NCI-H2029 (cell line): ENCODE data around the gene FBL.

Source experiments
- DNase-seq: peaks from one replicate; lab custom pipeline; 2025; lab: John Stamatoyannopoulos, UW

The FBL gene

GRCh38 chr19:39842693-39843435 is 3.3 kb downstream of the FBL start:
- DNase-seq: no peak

DNA sequence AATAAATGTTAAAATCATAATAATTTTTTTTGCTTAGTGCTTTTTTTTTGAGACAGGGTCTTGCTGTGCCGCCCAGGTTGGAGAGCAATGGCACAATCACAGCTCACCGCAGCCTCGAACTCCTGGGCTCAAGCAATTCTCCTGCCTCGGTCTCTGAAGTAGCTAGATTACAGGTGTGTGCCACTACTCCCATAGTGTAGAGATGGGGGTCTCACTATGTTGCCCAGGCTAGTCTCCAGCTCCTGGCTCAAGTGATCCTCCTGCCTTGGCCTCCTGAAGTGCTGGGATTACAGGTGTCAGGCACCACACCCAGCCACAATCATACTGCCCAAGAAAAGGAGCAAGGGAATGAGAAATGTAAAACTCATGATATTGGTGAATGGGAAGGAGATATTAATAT is 5.1 kb downstream of the FBL start:
- no peak for DNase-seq

DNA sequence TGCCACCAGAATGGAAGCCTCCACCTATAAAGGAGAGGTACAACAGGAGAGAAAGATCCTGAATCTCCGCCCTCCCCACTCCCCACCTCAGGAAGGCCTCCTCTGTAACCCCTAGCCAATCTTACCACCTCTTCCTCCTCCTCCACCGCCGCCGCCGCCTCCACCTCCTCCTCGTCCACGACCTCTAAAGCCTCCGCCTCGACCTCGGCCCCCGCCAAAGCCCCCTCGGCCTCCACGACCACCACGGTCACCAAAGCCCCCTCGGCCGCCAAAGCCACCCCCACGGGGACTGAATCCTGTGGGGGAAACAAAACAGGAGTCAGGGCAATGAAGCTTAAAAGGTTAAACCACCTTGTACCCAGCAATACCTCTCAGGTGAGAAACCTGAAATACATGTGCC is 5.7 kb downstream of the FBL start:
- DNase-seq: no peak

DNA sequence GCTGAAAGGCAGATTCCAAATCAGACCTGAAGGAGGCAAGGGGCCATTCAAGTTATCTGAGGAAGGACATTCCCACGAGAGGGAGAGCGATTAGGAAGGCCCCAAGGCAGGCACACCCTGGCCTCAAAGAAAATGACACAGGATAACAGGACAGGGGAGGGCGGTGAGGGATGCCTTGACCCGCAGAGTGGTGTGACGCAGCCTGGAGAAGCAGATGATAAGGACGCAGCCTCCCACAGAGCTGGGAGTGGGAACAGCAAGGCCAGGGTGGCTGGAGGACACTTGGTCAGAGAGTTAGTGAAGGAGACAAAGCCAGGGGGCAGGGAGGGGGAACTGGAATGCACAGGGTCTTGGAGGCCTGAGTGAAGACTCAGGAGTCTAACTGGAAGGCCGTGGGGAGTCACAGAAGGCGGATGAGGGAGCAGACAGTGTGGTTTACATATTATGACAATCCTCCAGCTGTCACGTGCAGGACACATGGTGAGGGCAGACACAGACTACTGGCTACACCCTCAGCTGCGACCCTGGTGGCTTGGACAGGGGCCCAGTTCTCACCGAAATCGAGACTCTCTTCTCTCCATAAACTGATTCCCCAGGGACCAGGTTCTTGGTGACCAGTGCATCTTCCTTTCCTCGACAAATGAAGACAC is 6.4 kb downstream of the FBL start:
- no peak for DNase-seq

DNA sequence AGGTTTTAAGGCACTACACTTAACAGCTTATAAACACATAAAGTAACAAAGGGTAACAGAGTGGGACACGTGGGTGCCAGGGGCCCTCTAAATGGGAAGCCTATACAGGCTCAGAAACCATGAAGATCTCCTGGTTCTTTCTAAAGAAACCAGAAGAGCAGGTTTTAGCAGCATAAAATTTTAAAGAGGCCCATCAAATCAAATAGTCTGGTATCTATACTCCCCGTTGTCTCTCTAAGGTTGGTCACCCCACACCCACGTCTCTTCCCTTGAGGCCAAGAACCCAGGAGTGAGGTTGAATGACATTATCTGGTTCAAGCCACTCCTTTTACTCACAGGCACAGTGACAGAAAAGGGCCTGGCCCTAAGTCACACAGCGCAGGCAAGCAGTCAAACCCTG is 7.6 kb downstream of the FBL start:
- DNase-seq: no peak

- no peak for DNase-seq
Measured at GRCh38 chr19:39837978-39838377, 8.2 kb downstream of the FBL start.

DNA sequence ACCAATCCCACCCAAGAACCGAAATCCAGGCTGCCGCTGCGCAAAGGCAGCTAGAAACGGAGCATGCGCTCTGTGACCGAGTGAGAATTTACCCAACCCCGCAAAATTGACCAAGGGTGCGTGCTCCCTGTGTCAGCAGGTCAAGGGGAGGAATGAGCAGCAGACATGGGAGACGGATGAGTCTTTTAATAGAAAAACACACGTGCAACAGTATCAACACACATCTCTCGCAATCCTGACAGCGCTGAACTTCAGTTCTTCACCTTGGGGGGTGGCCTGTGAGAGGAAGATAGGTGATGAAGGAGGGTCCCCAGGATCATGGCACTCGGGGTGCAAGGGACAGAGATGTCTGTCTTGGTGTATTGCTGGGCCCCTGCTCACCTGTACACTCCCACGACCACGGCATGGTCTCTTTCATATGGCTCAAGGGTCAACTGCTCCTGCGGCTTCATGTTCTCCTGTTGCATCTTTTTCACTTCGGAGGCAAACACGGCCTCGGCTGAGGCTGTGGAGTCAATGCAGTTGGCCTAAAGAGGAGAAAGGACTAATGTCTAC is 11.8 kb downstream of the FBL start:
- DNase-seq: no peak

DNA sequence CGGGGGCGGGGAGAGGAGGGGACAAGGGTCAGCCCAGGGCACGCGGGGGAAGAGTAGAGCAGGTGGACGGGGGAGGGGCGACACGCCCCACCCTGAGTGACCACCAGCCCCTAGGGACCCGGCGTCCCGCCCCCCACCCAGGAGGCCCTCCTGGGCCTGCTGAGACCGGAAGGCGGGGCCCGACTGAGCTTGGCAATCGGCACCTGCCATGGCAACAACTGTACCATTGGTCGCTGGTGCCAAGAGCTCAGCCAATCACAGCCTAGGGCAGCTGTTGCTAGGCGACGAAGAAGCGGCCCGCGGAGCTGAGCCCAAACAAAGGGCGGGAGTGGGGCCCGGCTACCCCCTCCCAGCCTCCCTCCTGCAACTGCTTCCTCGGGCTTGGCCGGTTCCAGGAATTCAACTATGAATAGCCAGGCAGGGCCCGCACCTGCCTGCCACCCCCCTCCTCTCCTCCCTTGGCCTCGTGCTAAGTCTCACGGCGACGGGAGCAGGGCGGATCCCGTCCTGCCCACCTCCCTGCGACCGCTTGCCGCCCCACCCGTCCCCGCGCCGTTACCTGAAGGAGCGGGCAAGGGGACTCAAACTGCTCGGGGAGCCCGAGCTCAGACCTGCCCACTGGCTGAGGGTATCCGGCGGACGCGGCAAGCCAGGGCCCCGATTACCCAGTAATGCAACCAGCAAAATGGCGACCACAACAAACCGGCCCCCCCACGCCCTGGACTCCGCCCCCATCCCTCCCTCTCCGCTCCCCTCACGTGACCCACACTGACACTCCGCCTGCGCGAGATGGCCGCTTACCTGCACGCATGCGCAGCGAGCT is 12.5 kb downstream of the FBL start, which contains the start of gene DYRK1B:
Gene DYRK1B, minus strand, starts transcription at position 699 of the 823 bp plus-strand sequence. CDS start 2,295 bp downstream, outside the sequence.
- peak; percentile 97 for DNase-seq

- no peak for DNase-seq
Measured at GRCh38 chr19:39833160-39833463, 13.1 kb downstream of the FBL start.

- DNase-seq: no peak
Measured at GRCh38 chr19:39832341-39833083, 13.7 kb downstream of the FBL start.

GRCh38 chr19:39831679-39832078 is 14.5 kb downstream of the FBL start:
- DNase-seq: no peak

- DNase-seq: no peak
Measured at GRCh38 chr19:39830847-39831246, 15.3 kb downstream of the FBL start.

GRCh38 chr19:39830406-39830805 is 15.8 kb downstream of the FBL start:
- no peak for DNase-seq

DNA sequence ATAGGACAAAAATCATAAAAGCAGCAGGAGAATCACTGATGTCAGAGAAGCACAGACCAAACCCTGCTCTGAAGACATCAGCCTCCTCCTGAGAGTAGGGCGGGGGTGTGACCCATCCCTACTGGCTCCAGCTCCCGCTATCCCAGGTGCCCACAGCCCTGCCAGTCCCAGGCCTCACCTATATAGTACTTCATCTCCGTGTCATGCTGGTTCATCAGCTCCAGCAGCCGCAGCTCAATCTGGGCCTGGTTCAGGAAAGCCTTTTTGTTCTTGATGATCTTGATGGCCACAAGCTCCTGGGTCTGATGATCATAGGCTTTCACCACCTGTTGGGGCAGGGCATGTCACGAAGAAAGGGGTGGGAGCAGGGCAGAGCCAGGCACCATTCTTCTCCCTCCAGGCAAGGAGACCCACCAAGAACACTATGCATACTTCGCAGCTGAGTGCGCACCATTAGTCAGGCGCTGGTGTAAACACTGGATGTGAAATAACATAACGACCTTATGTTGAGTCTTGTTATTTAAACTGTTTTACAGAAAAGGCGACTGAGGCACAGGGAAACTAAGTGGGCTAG is 16.4 kb downstream of the FBL start:
- DNase-seq: no peak

- DNase-seq: no peak
Measured at GRCh38 chr19:39828654-39829032, 17.5 kb downstream of the FBL start.

DNA sequence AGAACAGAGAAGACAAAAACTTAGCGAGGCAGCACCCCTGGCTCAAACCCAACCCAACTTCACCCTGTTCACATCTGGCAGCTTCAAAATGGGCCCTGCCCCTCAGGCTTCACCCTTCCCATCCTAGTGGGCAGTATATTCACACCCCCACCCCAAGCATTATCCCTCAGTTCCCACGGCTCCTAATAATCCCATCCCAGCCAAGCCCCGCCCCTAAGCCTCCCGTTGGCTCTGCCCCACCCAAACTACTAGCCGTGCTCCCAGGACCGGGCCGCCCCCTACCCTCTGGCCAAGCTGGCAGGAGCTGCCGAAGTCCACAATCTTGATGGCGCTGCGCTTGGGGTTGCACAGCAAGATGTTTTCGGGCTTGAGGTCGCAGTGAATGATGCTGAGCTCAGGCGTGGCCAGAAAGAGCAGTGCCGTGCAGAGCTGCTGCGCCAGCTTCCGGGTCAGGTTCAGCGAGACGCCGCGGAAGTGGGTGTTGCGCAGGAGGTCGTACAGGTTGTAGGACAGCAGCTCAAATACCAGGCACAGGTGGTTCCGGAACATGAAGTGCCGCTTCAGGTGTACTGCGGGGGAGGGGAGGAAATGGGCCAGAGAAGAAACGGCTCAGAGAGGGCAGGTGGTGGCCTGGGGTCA is 18.0 kb downstream of the FBL start:
- peak; percentile 92 for DNase-seq

DNA sequence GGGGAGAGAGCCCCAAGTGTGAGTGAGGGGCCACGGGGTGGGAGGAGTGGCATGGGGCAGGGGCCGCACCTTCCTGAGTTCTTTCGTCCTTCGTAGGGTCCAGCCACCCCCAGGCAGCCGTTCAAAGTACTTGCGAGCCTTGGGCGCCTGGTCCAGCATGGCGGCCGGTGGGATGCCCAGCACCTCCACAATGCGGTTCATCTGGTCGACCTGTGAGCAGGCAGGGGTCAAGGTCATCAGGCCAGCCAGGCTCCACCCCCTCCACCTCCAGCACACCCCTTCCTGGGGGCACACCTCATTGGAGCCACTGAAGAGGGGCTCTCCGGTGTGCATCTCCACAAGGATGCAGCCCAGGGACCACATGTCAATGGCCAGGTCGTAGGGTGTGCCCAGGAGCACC is 19.0 kb downstream of the FBL start:
- DNase-seq: no peak

DNA sequence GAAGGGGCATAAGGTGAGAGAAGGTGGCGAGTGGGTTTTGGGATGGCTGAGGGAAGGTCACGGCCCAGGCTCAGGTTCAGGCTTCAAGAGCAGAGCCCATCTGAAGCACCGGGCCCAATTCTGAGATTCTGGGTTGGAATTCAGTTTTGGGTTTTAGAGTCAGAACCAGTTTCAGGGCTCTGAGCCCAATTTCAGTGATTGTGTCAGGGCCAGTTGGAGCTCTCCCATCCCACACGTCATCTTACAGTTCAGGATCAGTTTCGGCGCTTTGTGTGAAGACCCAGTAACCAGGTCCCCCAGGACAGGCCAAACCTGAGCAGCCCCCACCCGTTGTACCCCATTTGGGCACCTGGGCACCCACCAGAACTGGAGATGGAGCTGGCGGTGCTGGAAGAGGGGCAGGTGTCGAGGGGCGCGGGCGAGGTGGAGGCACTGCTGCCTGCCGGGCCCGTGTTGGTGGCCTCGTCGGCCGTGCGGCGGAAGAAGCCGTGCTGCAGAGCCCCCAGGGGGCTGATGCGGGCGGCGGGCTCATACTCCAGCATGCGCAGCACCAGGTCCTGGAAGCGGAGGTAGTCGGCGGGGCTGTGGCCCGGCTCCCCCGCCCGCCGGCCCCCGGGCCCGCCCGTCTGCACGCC is 19.8 kb downstream of the FBL start:
- no peak for DNase-seq

GRCh38 chr19:39825531-39826076 is 20.6 kb downstream of the FBL start:
- DNase-seq: no peak

DNA sequence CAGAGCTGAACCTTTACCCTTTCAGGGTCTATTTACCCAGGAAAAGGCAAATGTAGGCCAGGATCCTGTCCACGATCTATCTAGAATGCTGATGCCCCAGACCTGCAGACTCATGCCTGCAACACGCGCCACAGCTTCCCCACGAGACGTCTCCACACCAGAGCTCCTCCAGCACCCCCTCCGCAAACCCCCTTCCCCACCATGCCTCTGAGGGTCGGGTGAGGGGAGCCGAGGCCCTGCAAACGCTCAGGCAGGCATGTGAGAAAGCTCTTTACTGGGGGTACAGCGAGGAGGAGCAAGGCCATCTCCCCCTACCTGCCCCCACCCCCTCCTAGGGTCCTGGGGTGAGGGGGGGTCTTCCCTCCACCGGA is 21.1 kb downstream of the FBL start:
- no peak for DNase-seq
